GM13976 (cell line): ENCODE measurements around the gene KCNH6.
A peak's percentile ranks its signal among the peaks of the same experiment; 100 is the strongest.

ENCODE experiments used
- DNase-seq: peaks from one replicate; pipeline ENCODE4 v3.0.0; 2012; ENCODE audit warnings: low spot score
- CTCF ChIP-seq: IDR thresholded peaks from 2 replicates; pipeline ENCODE4 v1.5.1; 2012; ENCODE audit warnings: borderline replicate concordance, mild to moderate bottlenecking; ENCODE audit not compliant: insufficient read depth; ENCODE audit errors: extremely low read depth, missing control alignments, control extremely low read depth
- in situ Hi-C: fragments of 300-500 bp; cut with MboI; formaldehyde crosslinking; loops from one replicate; pipeline ENCODE4 v1.12.0; 2022; ENCODE audit warnings: low sequenced_read_pairs, mixed read lengths, inconsistent platforms; ENCODE audit not compliant: unreplicated experiment

Gene KCNH6

GRCh38 chr17:63549946-63550816, 27.0 kb downstream of the KCNH6 start, which contains the start of gene DCAF7:
Gene DCAF7, plus strand, starts transcription at chr17:63550477. Its CDS starts 201 bp downstream, at chr17:63550678.
- DNase-seq: peak; percentile 99
- peak; percentile 13 for TF ChIP-seq CTCF
- in situ Hi-C loops: no loop called here

- DNase-seq: peak; percentile 37
- no peak for TF ChIP-seq CTCF
- in situ Hi-C loops: no loop called here
These were observed 27.9 kb downstream of the KCNH6 start for GRCh38 chr17:63550817-63551639.

GRCh38 chr17:63552211-63552610, 29.1 kb downstream of the KCNH6 start:
- DNase-seq: no peak
- no peak for TF ChIP-seq CTCF
- in situ Hi-C loops: no loop called here

GRCh38 chr17:63555500-63556156, 32.5 kb downstream of the KCNH6 start:
- DNase-seq: no peak
- in situ Hi-C loops: no loop called here
- no peak for TF ChIP-seq CTCF

GRCh38 chr17:63557416-63557815, 34.3 kb downstream of the KCNH6 start:
- TF ChIP-seq CTCF: no peak
- no peak for DNase-seq
- in situ Hi-C loops: no loop called here

GRCh38 chr17:63558441-63558840, 35.3 kb downstream of the KCNH6 start:
- in situ Hi-C loops: no loop called here
- DNase-seq: no peak
- no peak for TF ChIP-seq CTCF
